Heart left ventricle (tissue), 16 donors: Measurements from ENCODE around the gene TLR1. TPM values are rescaled to one million over a fixed set of nuclear protein-coding genes. Genes with fewer than 3 reads are reported as not detected.

ENCODE experiments used
- ATAC-seq, 4 donors: fragments of 200-7000 bp; cut with Tn5 transposase; one replicate each; pipeline ENCODE4 v1.9.1; 2020 to 2022; ENCODE audit warnings: moderate library complexity in 4 of 4, mild to moderate bottlenecking in 3 of 4, moderate number of reproducible peaks in 1 of 4
- DNase-seq, 5 donors: peaks; one replicate each; pipeline ENCODE4 v3.0.0-alpha.2; 2020
- H3K27ac ChIP-seq, 12 donors: fragments of 200-600 bp; sonication (generic) in 4 of 12; one replicate each; pipeline versions ENCODE4 v1.5.0 to v1.8.0; 2016 to 2022; ENCODE audit warnings: mild to moderate bottlenecking in 2 of 12
- H3K27me3 ChIP-seq, 9 donors: fragments of 200-600 bp; sonication (generic) in 2 of 9; one replicate each; pipeline versions ENCODE4 v1.5.1 to v1.8.0; 2016 to 2022; ENCODE audit warnings: mild to moderate bottlenecking in 3 of 9
- H3K36me3 ChIP-seq, 9 donors: fragments of 200-600 bp; sonication (generic) in 2 of 9; one replicate each; pipeline versions ENCODE4 v1.5.0 to v1.8.0; 2018 to 2022; ENCODE audit warnings: mild to moderate bottlenecking in 2 of 9
- H3K4me1 ChIP-seq, 12 donors: fragments of 200-600 bp; sonication (generic) in 4 of 12; one replicate each; pipeline versions ENCODE4 v1.5.0 to v1.8.0; 2016 to 2022; ENCODE audit warnings: mild to moderate bottlenecking in 3 of 12
- H3K4me3 ChIP-seq, 12 donors: fragments of 200-600 bp; sonication (generic) in 4 of 12; one replicate each; pipeline versions ENCODE4 v1.5.0 to v1.8.0; 2017 to 2022; ENCODE audit warnings: mild to moderate bottlenecking in 9 of 12, moderate library complexity in 4 of 12
- H3K9me3 ChIP-seq, 12 donors: fragments of 200-600 bp; sonication (generic) in 4 of 12; one replicate each; pipeline versions ENCODE4 v1.5.0 to v1.8.0; 2016 to 2022; ENCODE audit warnings: mild to moderate bottlenecking in 1 of 12
- CTCF ChIP-seq, 12 donors: fragments of 200-600 bp; sonication (generic) in 4 of 12; IDR thresholded peaks; one replicate each; pipeline versions ENCODE4 v1.5.0 to v1.8.0; 2018 to 2022; ENCODE audit warnings: antibody characterized with exemption in 12 of 12, mild to moderate bottlenecking in 5 of 12
- POLR2A ChIP-seq, 2 donors: fragments of 450-650 bp; IDR thresholded peaks; one replicate each; pipeline ENCODE4 v1.6.1; 2017; ENCODE audit warnings: antibody characterized with exemption in 2 of 2, mild to moderate bottlenecking in 2 of 2, moderate library complexity in 2 of 2
- WGBS, 4 donors: extraction: QIAGEN DNeasy Blood & Tissue Kit in 2 of 4; methylation state at CpG; one replicate each; pipeline versions ENCODE4 v1.1.5 to v1.1.7; 2013 to 2018; 5-methylcytosine and 5-hydroxymethylcytosine counted together
- intact Hi-C, 10 donors: fragments of 100-400 bp; cut with DNase I; formaldehyde crosslinking; loops; one replicate each; pipeline versions ENCODE4 v1.11.1 to v1.14.2; 2022
- polyA plus RNA-seq, 2 donors: library from polyadenylated mRNA; stranded (reverse); fragments of 200-250 nt; gene quantifications; one replicate each; pipeline ENCODE4 v1.2.3, GENCODE V29; 2013
- total RNA-seq, 9 donors: library from RNA; depleted of rRNA in 2 of 9; stranded (reverse); fragments of >200 nt in 2 of 9; fragmentation: NEBNext Ultra II Directional in 3 of 9; extraction: Animal tissue kit (Norgen Biotek cat#: 25700) in 3 of 9; gene quantifications; one replicate each; pipeline versions ENCODE4 v1.1.0 to v1.2.4, GENCODE V29; 2016 to 2023
- donor health status: ischemic (EF 13 %, LVEDD 7.1; RV severe dilation, severe dysfunction).
- donor health status: healthy with polysubstance abuse.
- donor health status: DM: no; HTN: yes; CAD: no.
- donor health status: DM: no; HTN: no; CAD: no.
- donor health status: ischemic (EF 25% LVEDD 6.9; RV normal size, moderate dysfunction).
- donor health status: ischemic (EF 25% LVEDD 5.7; RV mildly dilated, moderate dysfunction).
- donor health status: healthy.
- donor health status: DM: yes; HTN: yes; CAD: no.
- donor health status: ischemic (EF 35%, LVEDD 5.7; RV mildly dilated, moderate dysfunction).
- donor health status: nonischemic (EF 11% LVEDD 7.7; RV severe dilation, severe dysfunction).
- donor health status: DM: yes; HTN: yes; CAD: no.
- donor health status: PGD.
- donor health status: ischemic (EF 29% LVEDD 5.4; RV normal size, mild dysfunction).
- donor health status: nonischemic (EF 23%, LVEDD 6.1; RV moderate dilation, normal function).

Gene TLR1
- total and polyA plus RNA-seq, 11 donors, result 0.34 to 31.8 (median 2.8) TPM

GRCh38 chr4:38791010-38791409 is 13.6 kb downstream of the TLR1 start:
- H3K4me3 ChIP-seq, result no peak overlapping the region
- no peaks in the 10 kb centered on the region for H3K36me3 ChIP-seq
- ATAC-seq (peak in 2 of 4 donors; percentile 41 to 54), DNase-seq (no peak)
- H3K27me3 ChIP-seq, result no peaks in the 10 kb centered on the region
- peak overlapping the region in 1 of 12 donors; percentile 84 for H3K27ac ChIP-seq
- peaks cover 0 to 17% (median 0%) of the 10 kb centered on the region in 12 donors for H3K9me3 ChIP-seq
- H3K4me1 ChIP-seq, result peaks cover 0 to 24% (median 0%) of the 10 kb centered on the region in 12 donors
- WGBS, 4 donors, result 52 to 66% (median 63%) methylated on average over 2 of the region's 2 CpGs
- intact Hi-C loops, result no loop called here
- TF ChIP-seq POLR2A (IDR thresholded peaks at IDR 0.05) (no peak), CTCF (IDR thresholded peaks at IDR 0.05) (no peak)

- intact Hi-C loops, result loop anchor here in 1 of 10 donors (10.0 kb wide), 1 partner anchor 346 kb away; no protein-coding TSS in a partner anchor
- Histone ChIP-seq H3K4me1 (peaks cover 0 to 21% (median 0%) of the 10 kb centered on the region in 12 donors), H3K36me3 (no peaks in the 10 kb centered on the region), H3K4me3 (no peak overlapping the region), H3K9me3 (peaks cover 0 to 7% (median 0%) of the 10 kb centered on the region in 12 donors), H3K27me3 (no peaks in the 10 kb centered on the region), H3K27ac (peak overlapping the region in 1 of 12 donors; percentile 11)
- DNase-seq (no peak), ATAC-seq (no peak)
- no peak for TF ChIP-seq CTCF (IDR thresholded peaks at IDR 0.05)
- no peak for TF ChIP-seq POLR2A (IDR thresholded peaks at IDR 0.05)
- WGBS, 4 donors, result 55 to 71% (median 60%) methylated on average over 1 of the region's 1 CpG
These were observed 16.3 kb downstream of the TLR1 start for GRCh38 chr4:38788317-38788716.

- H3K27ac ChIP-seq, result peak overlapping the region in 1 of 12 donors; percentile 11
- intact Hi-C loops, result loop anchor here in 1 of 10 donors (10.0 kb wide), 1 partner anchor 347 kb away; no protein-coding TSS in a partner anchor
- ATAC-seq (no peak), DNase-seq (no peak)
- H3K9me3 ChIP-seq, result peaks cover 0 to 7% (median 0%) of the 10 kb centered on the region in 12 donors
- no peak overlapping the region for H3K4me3 ChIP-seq
- H3K27me3 ChIP-seq, result no peaks in the 10 kb centered on the region
- TF ChIP-seq POLR2A (IDR thresholded peaks at IDR 0.05), result no peak
- no peak for TF ChIP-seq CTCF (IDR thresholded peaks at IDR 0.05)
- peaks cover 0 to 17% (median 0%) of the 10 kb centered on the region in 12 donors for H3K4me1 ChIP-seq
- WGBS, 4 donors, result 84 to 88% (median 86%) methylated on average over 4 of the region's 4 CpGs
- H3K36me3 ChIP-seq, result no peaks in the 10 kb centered on the region
These were observed 16.9 kb downstream of the TLR1 start for GRCh38 chr4:38787693-38788092.

GRCh38 chr4:38785901-38786402 is 18.6 kb downstream of the TLR1 start:
- intact Hi-C loops, result loop anchor here in 1 of 10 donors (10.0 kb wide), 1 partner anchor 349 kb away; no protein-coding TSS in a partner anchor
- Histone ChIP-seq H3K9me3 (peaks cover 0 to 7% (median 0%) of the 10 kb centered on the region in 12 donors), H3K27me3 (no peaks in the 10 kb centered on the region), H3K4me1 (peaks cover 0 to 12% (median 0%) of the 10 kb centered on the region in 12 donors), H3K36me3 (no peaks in the 10 kb centered on the region), H3K27ac (peak overlapping the region in 1 of 12 donors; percentile 75), H3K4me3 (no peak overlapping the region)
- 77 to 88% (median 86%) methylated on average over 8 of the region's 8 CpGs for WGBS, 4 donors
- DNase-seq (peak in 2 of 5 donors; percentile 27 to 45), ATAC-seq (peak in 3 of 4 donors; percentile 67 to 78 (median 77))
- TF ChIP-seq CTCF (IDR thresholded peaks at IDR 0.05) (no peak), POLR2A (IDR thresholded peaks at IDR 0.05) (no peak)
